Right renal pelvis (tissue), 4 donors: ENCODE measurements around the gene KLHDC3. TPM values are rescaled to one million over a fixed set of nuclear protein-coding genes. Genes with fewer than 3 reads are reported as not detected.
A peak's percentile ranks its signal among the peaks of the same experiment; 100 is the strongest.
"Not testable (repeated sequence)": the region's sequence is repeated elsewhere in the genome, so short reads cannot be mapped to it uniquely, and the experiment has no call there.

Source experiments
- DNase-seq, 4 donors: peaks; one replicate each; pipeline ENCODE4 v3.0.0-alpha.2; 2013; ENCODE audit warnings: low read depth in 4 of 4, low spot score in 3 of 4, missing footprints in 1 of 4
- polyA plus RNA-seq, 4 donors: library from polyadenylated mRNA; unstranded; fragments of 120-200 nt; gene quantifications; one replicate each; pipeline ENCODE4 v1.2.1, GENCODE V29; 2013; ENCODE audit not compliant: insufficient read length in 4 of 4

Gene KLHDC3
- polyA plus RNA-seq, 4 donors, result 98.2 to 109 (median 99.7) TPM

- peak in 3 of 4 donors; percentile 48 to 53 (median 51) for DNase-seq
Measured at GRCh38 chr6:43021270-43022047, 7.4 kb downstream of the KLHDC3 start, which contains the start of gene RRP36. RRP36 (plus strand) TSS chr6:43021623; CDS start chr6:43021655, 32 bp downstream.

- no peak for DNase-seq
Measured at GRCh38 chr6:43024436-43024835, 10.4 kb downstream of the KLHDC3 start.

GRCh38 chr6:43026365-43026764 is 12.3 kb downstream of the KLHDC3 start:
- no peak for DNase-seq

GRCh38 chr6:43029120-43029519 is 15.1 kb downstream of the KLHDC3 start:
- DNase-seq, result no peak

- no peak for DNase-seq
Measured at GRCh38 chr6:43032326-43032725, 18.3 kb downstream of the KLHDC3 start.

GRCh38 chr6:43033496-43034189 is 19.6 kb downstream of the KLHDC3 start:
- no peak for DNase-seq

- no peak for DNase-seq
Measured at GRCh38 chr6:43034190-43034525, 20.1 kb downstream of the KLHDC3 start.

- DNase-seq, result no peak
Measured at GRCh38 chr6:43035495-43036194, 21.6 kb downstream of the KLHDC3 start.

GRCh38 chr6:43036712-43037111 is 22.7 kb downstream of the KLHDC3 start:
- no peak for DNase-seq

- no peak for DNase-seq
Measured at GRCh38 chr6:43037197-43037596, 23.1 kb downstream of the KLHDC3 start.

- no peak for DNase-seq
Measured at GRCh38 chr6:43037706-43038105, 23.7 kb downstream of the KLHDC3 start.

GRCh38 chr6:43038727-43039126 is 24.7 kb downstream of the KLHDC3 start:
- no peak for DNase-seq

GRCh38 chr6:43040542-43041257 is 26.7 kb downstream of the KLHDC3 start:
- DNase-seq, result no peak

- DNase-seq, result not testable (repeated sequence)
Measured at GRCh38 chr6:43041475-43041874, 27.4 kb downstream of the KLHDC3 start.

- DNase-seq, result no peak
Measured at GRCh38 chr6:43043310-43043709, 29.3 kb downstream of the KLHDC3 start.

- no peak for DNase-seq
Measured at GRCh38 chr6:43045371-43045930, 31.4 kb downstream of the KLHDC3 start.

GRCh38 chr6:43047998-43048397 is 33.9 kb downstream of the KLHDC3 start:
- no peak for DNase-seq

- DNase-seq, result no peak
Measured at GRCh38 chr6:43050981-43051380, 36.9 kb downstream of the KLHDC3 start.

- DNase-seq, result no peak
Measured at GRCh38 chr6:43052225-43052841, 38.3 kb downstream of the KLHDC3 start.
